ENCODE data around the gene CPM. TPM values are rescaled to one million over a fixed set of nuclear protein-coding genes. Genes with fewer than 3 reads are reported as not detected.

The CPM gene
- total RNA-seq, 1 experiment from 2014 or later, result 3.1 TPM

- Histone ChIP-seq H2AFZ (ENCODE audit: low read length) (no peak overlapping the region), H3K36me3 (ENCODE audit: low read depth, low read length) (peaks cover 63% of the 10 kb centered on the region), H3K4me2 (ENCODE audit: low read length) (no peak overlapping the region), H3K4me1 (ENCODE audit: insufficient read depth, low read length) (no peaks in the 10 kb centered on the region), H3K9me2 (replicated peaks; ENCODE audit: low read length) (no peaks in the 10 kb centered on the region), H3K9me3 (ENCODE audit: low read length) (no peaks in the 10 kb centered on the region), H3K27me3 (ENCODE audit: low read length) (no peaks in the 10 kb centered on the region), H4K20me1 (ENCODE audit: low read length) (0 out of 2 replicates have a peak, but pooled peaks cover 3% of the 10 kb centered on the region), H3F3A (ENCODE audit: low read length, unreplicated experiment) (no peaks in the 10 kb centered on the region), H3K27ac (ENCODE audit: low read length) (no peak overlapping the region), H3K9ac (ENCODE audit: low read length) (no peak overlapping the region), H3K79me2 (ENCODE audit: low read length) (no peaks in the 10 kb centered on the region), H3K4me3 (ENCODE audit: low read length) (no peak overlapping the region)
- TSS peak; percentile 14 for BruUV-seq (replicated peaks)
- intact Hi-C loops (cut with micrococcal nuclease), result no loop called here
- DNase-seq (no peak), ATAC-seq (no peak)
- CTCF ChIA-PET, result no interaction called here
- TF ChIP-seq CTCF (conservative IDR thresholded peaks at IDR 0.05; ENCODE audit: low read depth, low read length) (no peak), EZH2 (IDR thresholded peaks at IDR 0.05; ENCODE audit: low read length, unreplicated experiment) (no peak), EZH2phosphoT487 (IDR thresholded peaks at IDR 0.05; ENCODE audit: borderline replicate concordance, low read length) (no peak)
- POLR2A ChIA-PET (ENCODE audit: unreplicated experiment), result no interaction called here
These were observed 93.5 kb downstream of the CPM start for GRCh38 chr12:68839183-68840147.

GRCh38 chr12:68838046-68838886 is 94.7 kb downstream of the CPM start:
- H3K4me3 ChIP-seq (ENCODE audit: low read length), result no peak overlapping the region
- H3K9me2 ChIP-seq (replicated peaks; ENCODE audit: low read length), result no peaks in the 10 kb centered on the region
- BruUV-seq (replicated peaks), result no TSS peak
- ChIA-PET CTCF (no interaction called here), POLR2A (ENCODE audit: unreplicated experiment) (interaction anchor here (0.7 kb wide), 1 partner anchor 24 kb away, joined by 4 read pairs; no protein-coding TSS in a partner anchor)
- TF ChIP-seq EZH2phosphoT487 (IDR thresholded peaks at IDR 0.05; ENCODE audit: borderline replicate concordance, low read length) (no peak), EZH2 (IDR thresholded peaks at IDR 0.05; ENCODE audit: low read length, unreplicated experiment) (no peak), CTCF (conservative IDR thresholded peaks at IDR 0.05; ENCODE audit: low read depth, low read length) (no peak)
- H3K4me1 ChIP-seq (ENCODE audit: insufficient read depth, low read length), result no peaks in the 10 kb centered on the region
- H3K4me2 ChIP-seq (ENCODE audit: low read length), result no peak overlapping the region
- no peak for ATAC-seq
- DNase-seq, result no peak
- no peaks in the 10 kb centered on the region for H3K79me2 ChIP-seq (ENCODE audit: low read length)
- intact Hi-C loops (cut with micrococcal nuclease), result no loop called here
- H3K9me3 ChIP-seq (ENCODE audit: low read length), result no peaks in the 10 kb centered on the region
- H3F3A ChIP-seq (ENCODE audit: low read length, unreplicated experiment), result no peaks in the 10 kb centered on the region
- peaks cover 66% of the 10 kb centered on the region for H3K36me3 ChIP-seq (ENCODE audit: low read depth, low read length)
- no peaks in the 10 kb centered on the region for H4K20me1 ChIP-seq (ENCODE audit: low read length)
- H3K27ac ChIP-seq (ENCODE audit: low read length), result no peak overlapping the region
- H3K27me3 ChIP-seq (ENCODE audit: low read length), result no peaks in the 10 kb centered on the region
- H3K9ac ChIP-seq (ENCODE audit: low read length), result no peak overlapping the region
- H2AFZ ChIP-seq (ENCODE audit: low read length), result no peak overlapping the region
